NT2/D1 (cell line): ENCODE measurements around the gene MGAT4D.

ENCODE experiments used
- YY1 ChIP-seq: IDR thresholded peaks from 2 replicates; pipeline ENCODE4 v1.6.1; 2011; ENCODE audit not compliant: insufficient read length, insufficient read depth
- ZNF274 ChIP-seq: IDR thresholded peaks from 2 replicates; pipeline ENCODE4 v1.6.1; 2011; ENCODE audit warnings: mild to moderate bottlenecking, low read depth, low read length

GRCh38 chr4:140469791-140470733 lies 28.0 kb downstream of the MGAT4D start:
- no peak for TF ChIP-seq YY1
- TF ChIP-seq ZNF274 = no peak
